GM21825 (cell line): ENCODE data around the gene PTPN5.
"Not testable (repeated sequence)": the region's sequence is repeated elsewhere in the genome, so short reads cannot be mapped to it uniquely, and the experiment has no call there.

ENCODE experiments used
- ATAC-seq: cut with Tn5 transposase; IDR thresholded peaks from one replicate; pipeline ENCODE4 v1.9.1; 2021; ENCODE audit warnings: mild to moderate bottlenecking, moderate library complexity; ENCODE audit not compliant: unreplicated experiment

PTPN5 gene

GRCh38 chr11:18692941-18693760 lies 98.4 kb downstream of the PTPN5 start:
- no peak for ATAC-seq

GRCh38 chr11:18691467-18692140 lies 100.0 kb downstream of the PTPN5 start:
- not testable (repeated sequence) for ATAC-seq

GRCh38 chr11:18684267-18684666 lies 107.3 kb downstream of the PTPN5 start:
- ATAC-seq: no peak

- no peak for ATAC-seq
Observed at GRCh38 chr11:18682466-18682865, 109.1 kb downstream of the PTPN5 start.

- not testable (repeated sequence) for ATAC-seq
Observed at GRCh38 chr11:18681949-18682348, 109.6 kb downstream of the PTPN5 start.
